ENCODE data around the gene POLR2B. TPM values are rescaled to one million over a fixed set of nuclear protein-coding genes. Genes with fewer than 3 reads are reported as not detected.
A peak's percentile ranks its signal among the peaks of the same experiment; 100 is the strongest.

Gene POLR2B
- total RNA-seq, 1 experiment from 2014 or later = 129 TPM

- ATAC-seq (no peak), DNase-seq (ENCODE audit: low read depth, low spot score) (no peak)
- Histone ChIP-seq H3K4me1 (ENCODE audit: control insufficient read depth in 1 of 2, insufficient read depth in 2 of 2, low read length in 2 of 2) (peaks cover 15 to 28% of the 10 kb centered on the region in 2 experiments), H3K4me3 (replicated peaks in 1 of 2; ENCODE audit: low read depth in 1 of 2, low read length in 2 of 2) (no peak overlapping the region), H3K27ac (ENCODE audit: low read depth, low read length) (no peak overlapping the region), H3K9me2 (ENCODE audit: insufficient read depth) (no peaks in the 10 kb centered on the region), H3K9ac (ENCODE audit: low read length) (no peak overlapping the region), H3K79me2 (ENCODE audit: insufficient read depth, low read length) (no peaks in the 10 kb centered on the region), H3K27me3 (ENCODE audit: insufficient read depth, low read length) (peaks cover 20% of the 10 kb centered on the region), H3K36me3 (ENCODE audit: control insufficient read depth in 1 of 2, insufficient read depth in 2 of 2, low read length in 2 of 2) (no peaks in the 10 kb centered on the region), H3K9me3 (ENCODE audit: control insufficient read depth in 1 of 2, insufficient read depth in 1 of 2, low read depth in 1 of 2, low read length in 2 of 2) (no peaks in the 10 kb centered on the region), H4K20me1 (ENCODE audit: insufficient read depth) (no peaks in the 10 kb centered on the region), H2AFZ (ENCODE audit: low read depth, low read length, poor library complexity, severe bottlenecking) (no peak overlapping the region), H3K4me2 (ENCODE audit: low read length) (no peak overlapping the region)
- intact Hi-C loops (cut with micrococcal nuclease) = no loop called here
- ChIA-PET POLR2A (no interaction called here), RAD21 (ENCODE audit: low non-redundant PET in 1 of 2, low total read pairs in 2 of 2, uncharacterized antibody in 2 of 2, unreplicated experiment in 2 of 2) (no interaction called here), CTCF (no interaction called here)
- TF ChIP-seq POLR2A (IDR thresholded peaks at IDR 0.05; ENCODE audit: borderline replicate concordance, extremely low read depth, insufficient read depth, insufficient read length) (no peak), ATF3 (IDR thresholded peaks at IDR 0.05) (no peak), TCF7L2 (IDR thresholded peaks at IDR 0.05; ENCODE audit: borderline replicate concordance, extremely low read depth, insufficient read depth, insufficient read length) (no peak), ZNF274 (IDR thresholded peaks at IDR 0.05; ENCODE audit: low read depth, low read length) (no peak), EZH2phosphoT487 (IDR thresholded peaks at IDR 0.05; ENCODE audit: borderline replicate concordance) (no peak), EZH2 (IDR thresholded peaks at IDR 0.05) (no peak), JUND (IDR thresholded peaks at IDR 0.05) (no peak)
- TF ChIP-seq, protein P1, sequence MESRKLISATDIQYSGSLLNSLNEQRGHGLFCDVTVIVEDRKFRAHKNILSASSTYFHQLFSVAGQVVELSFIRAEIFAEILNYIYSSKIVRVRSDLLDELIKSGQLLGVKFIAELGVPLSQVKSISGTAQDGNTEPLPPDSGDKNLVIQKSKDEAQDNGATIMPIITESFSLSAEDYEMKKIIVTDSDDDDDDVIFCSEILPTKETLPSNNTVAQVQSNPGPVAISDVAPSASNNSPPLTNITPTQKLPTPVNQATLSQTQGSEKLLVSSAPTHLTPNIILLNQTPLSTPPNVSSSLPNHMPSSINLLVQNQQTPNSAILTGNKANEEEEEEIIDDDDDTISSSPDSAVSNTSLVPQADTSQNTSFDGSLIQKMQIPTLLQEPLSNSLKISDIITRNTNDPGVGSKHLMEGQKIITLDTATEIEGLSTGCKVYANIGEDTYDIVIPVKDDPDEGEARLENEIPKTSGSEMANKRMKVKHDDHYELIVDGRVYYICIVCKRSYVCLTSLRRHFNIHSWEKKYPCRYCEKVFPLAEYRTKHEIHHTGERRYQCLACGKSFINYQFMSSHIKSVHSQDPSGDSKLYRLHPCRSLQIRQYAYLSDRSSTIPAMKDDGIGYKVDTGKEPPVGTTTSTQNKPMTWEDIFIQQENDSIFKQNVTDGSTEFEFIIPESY (IDR thresholded peaks at IDR 0.05; ENCODE audit: extremely low read depth, insufficient replicate concordance, low read length) = no peak
- BruUV-seq (replicated peaks) = no TSS peak
Observed at GRCh38 chr4:57075367-57075766, 96.7 kb downstream of the POLR2B start.

DNA sequence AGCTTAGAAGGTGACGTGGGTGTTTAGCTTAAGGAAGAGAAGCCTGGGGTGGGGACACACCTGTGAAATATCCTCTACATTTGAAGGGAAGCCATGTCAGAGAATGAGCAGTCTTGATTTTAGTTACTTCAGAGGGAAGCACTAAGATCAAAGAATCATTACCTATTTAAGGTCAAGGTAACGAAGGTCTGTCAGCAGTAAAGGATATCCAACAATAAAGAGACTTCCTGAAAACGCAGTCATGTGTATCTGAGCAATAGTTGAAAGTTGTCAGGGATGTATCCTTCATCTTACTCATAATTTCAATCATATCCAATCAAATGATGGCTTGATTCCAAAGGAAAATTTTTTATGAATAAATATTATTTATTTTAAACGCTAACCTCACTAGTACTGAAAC lies 98.0 kb downstream of the POLR2B start:
- Histone ChIP-seq H3K4me3 (replicated peaks in 1 of 2; ENCODE audit: low read depth in 1 of 2, low read length in 2 of 2) (no peak overlapping the region), H4K20me1 (ENCODE audit: insufficient read depth) (no peaks in the 10 kb centered on the region), H3K36me3 (ENCODE audit: control insufficient read depth in 1 of 2, insufficient read depth in 2 of 2, low read length in 2 of 2) (no peaks in the 10 kb centered on the region), H3K4me2 (ENCODE audit: low read length) (no peak overlapping the region), H2AFZ (ENCODE audit: low read depth, low read length, poor library complexity, severe bottlenecking) (no peak overlapping the region), H3K4me1 (ENCODE audit: control insufficient read depth in 1 of 2, insufficient read depth in 2 of 2, low read length in 2 of 2) (peaks cover 21 to 38% of the 10 kb centered on the region in 2 experiments), H3K27ac (ENCODE audit: low read depth, low read length) (no peak overlapping the region), H3K27me3 (ENCODE audit: insufficient read depth, low read length) (peaks cover 20% of the 10 kb centered on the region), H3K9me2 (ENCODE audit: insufficient read depth) (no peaks in the 10 kb centered on the region), H3K79me2 (ENCODE audit: insufficient read depth, low read length) (no peaks in the 10 kb centered on the region), H3K9ac (ENCODE audit: low read length) (no peak overlapping the region), H3K9me3 (ENCODE audit: control insufficient read depth in 1 of 2, insufficient read depth in 1 of 2, low read depth in 1 of 2, low read length in 2 of 2) (no peaks in the 10 kb centered on the region)
- no peak for TF ChIP-seq JUND (IDR thresholded peaks at IDR 0.05)
- peak; percentile 91 for TF ChIP-seq TCF7L2 (IDR thresholded peaks at IDR 0.05; ENCODE audit: borderline replicate concordance, extremely low read depth, insufficient read depth, insufficient read length)
- ChIA-PET CTCF (no interaction called here), RAD21 (ENCODE audit: low non-redundant PET in 1 of 2, low total read pairs in 2 of 2, uncharacterized antibody in 2 of 2, unreplicated experiment in 2 of 2) (no interaction called here), POLR2A (no interaction called here)
- intact Hi-C loops (cut with micrococcal nuclease) = no loop called here
- no TSS peak for BruUV-seq (replicated peaks)
- no peak for ATAC-seq
- no peak for DNase-seq (ENCODE audit: low read depth, low spot score)
